D341Med (cell line): Measurements from ENCODE around the gene SELENOO.

Experiments
- DNase-seq: peaks from one replicate; pipeline ENCODE4 v3.0.0; 2012; ENCODE audit warnings: low spot score

SELENOO gene

DNA sequence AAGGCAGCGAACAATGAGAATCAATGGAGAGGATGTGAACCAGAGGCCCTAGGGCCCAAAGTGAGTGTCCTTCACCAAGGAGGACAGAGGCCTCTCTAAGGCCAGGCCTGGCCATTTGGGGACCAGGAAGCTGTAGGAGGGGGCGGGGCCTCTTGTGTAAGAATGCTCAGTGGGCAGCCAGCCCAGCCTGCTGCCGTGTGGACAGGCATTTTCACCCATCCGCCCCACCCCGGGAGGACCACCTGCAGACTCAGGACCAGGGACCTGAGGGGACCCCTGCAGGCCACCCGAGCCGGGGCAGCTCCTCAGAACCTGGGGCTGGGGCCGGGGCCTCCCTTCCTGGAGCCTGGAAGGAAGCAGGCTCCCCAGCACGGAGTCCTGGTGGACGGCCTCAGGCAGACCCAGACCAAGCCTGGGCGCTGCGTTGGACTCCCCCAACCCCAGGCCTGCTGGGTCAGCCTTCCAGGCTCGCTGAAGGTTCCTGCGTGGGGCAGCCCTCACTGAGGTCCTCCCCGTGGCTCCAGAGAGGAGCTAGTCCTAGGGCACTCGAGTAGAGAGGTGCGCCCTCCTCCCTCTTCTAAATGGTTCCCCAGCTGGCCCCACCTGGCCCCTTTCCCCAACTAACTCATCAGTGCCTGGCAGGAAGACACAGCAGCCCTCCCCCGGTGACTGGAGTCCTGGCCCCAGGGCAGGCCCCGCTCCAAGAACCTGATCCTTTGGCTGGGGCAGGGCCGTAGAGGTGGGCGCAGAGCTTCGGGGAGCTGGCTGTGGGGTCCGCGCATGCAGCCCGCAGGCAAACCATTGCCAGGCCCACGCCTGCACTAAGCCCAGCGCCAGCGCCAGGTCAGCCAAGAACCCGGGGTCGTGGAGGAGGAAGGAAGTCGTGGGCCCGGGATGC lies 16.6 kb upstream of the SELENOO start:
- no peak for DNase-seq

DNA sequence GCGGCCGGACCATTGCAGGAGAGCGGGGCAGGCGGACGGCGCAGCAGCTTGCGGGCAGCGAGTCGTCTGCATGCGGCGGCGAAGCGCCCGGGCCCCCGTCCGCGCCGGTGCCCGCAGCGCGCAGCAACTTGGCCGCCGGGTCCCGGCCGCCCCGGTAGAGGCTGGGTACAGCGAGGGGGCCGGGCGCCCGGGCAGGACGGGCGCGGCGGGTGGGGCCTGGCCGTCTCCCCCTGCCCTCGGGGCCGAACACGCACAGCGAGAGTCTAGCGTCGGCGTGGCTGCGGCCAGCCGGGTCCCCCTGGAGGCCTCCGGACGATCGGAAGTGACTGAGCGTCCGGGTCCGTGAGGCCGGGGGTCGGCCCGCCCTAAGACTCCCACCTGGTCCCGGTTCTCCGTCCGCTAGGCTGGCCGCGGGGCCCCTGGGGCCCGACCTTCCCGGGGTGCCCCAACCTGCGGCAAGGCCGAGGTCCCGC lies 15.9 kb upstream of the SELENOO start:
- no peak for DNase-seq

- peak; percentile 99 for DNase-seq
Observed at GRCh38 chr22:50185375-50186087, 15.3 kb upstream of the SELENOO start, which contains the start of gene TRABD. Gene TRABD (plus strand): TSS chr22:50185913. CDS start chr22:50193061, 7,148 bp downstream.

DNA sequence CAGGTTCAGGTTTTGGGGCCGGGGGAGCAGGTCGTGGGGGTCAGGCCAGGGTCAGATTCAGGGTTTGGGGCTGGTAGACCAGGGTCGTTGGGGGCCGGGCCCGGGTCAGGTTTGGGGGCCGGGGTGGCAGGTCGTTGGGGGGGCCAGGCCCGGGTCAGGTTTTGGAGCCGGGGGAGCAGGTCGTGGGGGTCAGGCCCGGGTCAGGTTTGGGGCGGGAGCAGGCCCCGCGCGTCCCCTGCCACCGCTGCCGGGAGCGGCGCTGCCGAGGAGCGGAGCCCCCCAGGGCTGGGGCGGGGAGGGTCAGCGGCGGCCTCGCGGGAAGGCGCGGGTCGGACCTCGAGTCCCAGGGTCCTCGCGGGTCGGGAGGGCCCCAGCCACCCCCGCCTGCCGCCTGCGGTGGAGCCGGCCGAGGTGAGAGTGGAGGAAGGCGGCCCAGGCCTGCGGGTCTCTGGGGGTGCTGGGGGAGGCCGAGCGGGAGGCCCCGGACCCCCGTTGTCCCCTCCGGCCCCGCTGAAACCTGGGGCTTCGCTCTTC lies 14.6 kb upstream of the SELENOO start:
- no peak for DNase-seq

DNA sequence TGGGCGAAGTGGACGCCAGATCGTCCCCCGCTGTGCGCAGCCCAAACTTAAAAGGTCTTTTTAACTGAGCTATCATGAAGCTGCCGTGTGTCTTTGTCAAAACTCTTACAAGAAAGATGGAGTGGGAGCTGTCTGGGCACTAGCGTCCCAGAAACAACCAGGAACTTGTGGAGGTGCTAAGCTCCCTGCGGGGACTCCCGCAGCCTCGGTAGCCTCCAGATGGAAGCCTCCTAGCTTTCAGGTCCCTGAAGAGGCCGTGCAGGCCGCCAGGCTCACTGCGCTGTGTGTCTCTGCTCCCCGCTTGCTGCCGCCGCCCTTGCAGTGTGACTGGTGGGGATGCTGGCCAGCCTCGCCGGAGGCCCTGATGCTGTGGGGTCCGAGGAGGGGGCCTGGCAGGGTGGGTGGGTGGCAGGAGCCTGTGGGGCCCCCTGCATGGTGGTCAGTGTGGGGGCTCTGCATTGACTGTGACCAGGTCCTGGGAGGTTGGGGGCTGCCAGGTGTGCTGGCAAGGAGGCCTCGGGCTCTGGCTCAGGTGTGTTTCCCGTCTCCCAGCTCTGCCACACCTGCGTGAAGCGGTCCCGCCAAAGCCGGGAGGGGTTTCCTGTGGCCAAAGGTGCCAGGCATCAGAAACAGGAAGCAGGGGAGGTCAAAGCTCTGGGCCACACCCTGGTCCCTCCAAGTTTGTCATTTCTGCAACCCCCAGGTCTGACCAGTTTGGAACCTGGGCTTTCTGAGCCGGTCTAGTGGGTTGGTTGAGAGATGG lies 13.9 kb upstream of the SELENOO start:
- no peak for DNase-seq

- DNase-seq: no peak
Observed at GRCh38 chr22:50188356-50188755, 12.5 kb upstream of the SELENOO start.

DNA sequence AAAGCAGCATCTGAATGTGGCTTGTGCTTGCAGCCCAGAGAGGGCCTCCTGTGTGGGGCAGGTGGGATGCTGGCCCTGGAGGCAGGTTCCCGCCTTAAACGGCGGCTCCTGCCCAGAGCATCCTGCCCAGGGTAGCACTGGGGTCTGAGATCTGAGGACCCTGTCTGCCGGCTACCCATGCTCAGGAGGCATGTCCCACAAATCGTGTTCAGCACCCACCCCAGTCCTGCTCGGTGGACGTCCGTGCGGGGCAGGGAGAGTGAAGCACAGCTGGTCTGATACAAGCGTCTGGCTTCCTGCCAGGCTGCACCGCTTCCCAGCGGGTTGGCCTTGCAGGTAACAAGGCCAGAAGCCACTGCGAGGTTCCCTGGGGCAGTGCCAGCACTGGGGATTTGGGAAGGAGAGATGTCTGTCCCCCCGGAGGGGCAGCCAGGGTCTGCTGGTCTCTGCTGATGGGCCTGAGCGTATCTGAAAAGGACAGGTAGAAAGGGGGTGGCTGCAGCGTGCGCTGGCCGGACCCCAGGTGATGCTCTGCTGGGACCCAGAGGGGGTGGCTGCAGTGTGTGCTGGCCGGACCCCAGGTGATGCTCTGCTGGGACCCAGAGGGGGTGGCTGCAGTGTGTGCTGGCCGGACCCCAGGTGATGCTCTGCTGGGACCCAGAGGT lies 11.5 kb upstream of the SELENOO start:
- DNase-seq: no peak

DNA sequence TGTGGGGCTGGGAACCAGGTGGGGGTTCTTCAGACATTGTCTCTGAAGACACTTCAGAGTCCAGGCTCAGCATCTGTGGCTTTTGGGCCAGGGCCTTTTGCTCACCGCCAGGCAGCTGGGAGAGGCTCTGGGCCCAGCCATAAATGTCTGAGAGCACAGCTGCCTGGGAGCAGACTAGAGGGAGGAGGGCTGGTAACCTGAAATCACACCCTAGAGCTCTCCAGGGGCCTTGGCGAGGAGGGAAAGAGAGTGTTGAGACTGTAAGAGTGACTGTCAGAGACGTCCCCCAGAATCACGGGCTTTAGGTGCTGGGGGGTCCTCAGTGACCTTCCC lies 11.0 kb upstream of the SELENOO start:
- DNase-seq: no peak

DNA sequence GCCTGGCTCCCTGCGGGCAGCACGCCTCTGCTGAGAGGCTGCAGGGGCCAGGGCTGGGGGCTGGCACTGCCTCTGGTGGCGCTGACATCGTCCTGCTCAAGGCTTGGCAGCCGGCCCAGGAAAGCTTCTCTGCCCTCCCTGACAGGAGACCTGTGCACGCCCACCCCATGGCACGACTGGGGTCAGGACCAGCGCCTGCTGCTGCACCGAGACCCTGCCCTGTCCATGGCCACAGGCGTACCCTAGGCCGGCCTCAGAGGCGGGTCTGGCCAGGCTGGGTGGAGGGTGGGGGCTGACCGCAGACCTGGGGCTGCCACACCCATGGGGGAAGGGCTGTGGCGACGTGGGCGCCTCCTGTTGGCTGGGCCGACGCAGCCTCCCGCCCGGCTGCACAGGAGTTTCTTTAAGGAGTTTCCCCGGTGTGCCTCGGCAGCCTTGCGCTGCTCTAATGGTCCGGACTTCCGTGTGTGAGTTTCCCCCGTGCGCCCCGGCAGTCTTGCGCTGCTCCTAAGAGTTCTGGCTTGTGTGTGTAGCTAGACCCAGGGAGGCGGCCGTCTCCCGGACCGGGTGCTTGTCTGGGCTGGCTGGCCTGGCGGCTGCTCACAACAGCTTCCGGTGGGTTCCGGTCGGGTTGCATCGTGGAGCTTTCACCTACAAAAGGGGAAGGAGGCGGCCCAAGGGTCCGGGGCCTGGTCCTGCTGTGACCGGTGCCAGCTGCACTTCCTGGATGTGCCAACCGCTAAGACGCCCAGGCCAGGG lies 10.4 kb upstream of the SELENOO start:
- DNase-seq: peak; percentile 78

- DNase-seq: no peak
Observed at GRCh38 chr22:50190941-50191741, 9.7 kb upstream of the SELENOO start.

DNA sequence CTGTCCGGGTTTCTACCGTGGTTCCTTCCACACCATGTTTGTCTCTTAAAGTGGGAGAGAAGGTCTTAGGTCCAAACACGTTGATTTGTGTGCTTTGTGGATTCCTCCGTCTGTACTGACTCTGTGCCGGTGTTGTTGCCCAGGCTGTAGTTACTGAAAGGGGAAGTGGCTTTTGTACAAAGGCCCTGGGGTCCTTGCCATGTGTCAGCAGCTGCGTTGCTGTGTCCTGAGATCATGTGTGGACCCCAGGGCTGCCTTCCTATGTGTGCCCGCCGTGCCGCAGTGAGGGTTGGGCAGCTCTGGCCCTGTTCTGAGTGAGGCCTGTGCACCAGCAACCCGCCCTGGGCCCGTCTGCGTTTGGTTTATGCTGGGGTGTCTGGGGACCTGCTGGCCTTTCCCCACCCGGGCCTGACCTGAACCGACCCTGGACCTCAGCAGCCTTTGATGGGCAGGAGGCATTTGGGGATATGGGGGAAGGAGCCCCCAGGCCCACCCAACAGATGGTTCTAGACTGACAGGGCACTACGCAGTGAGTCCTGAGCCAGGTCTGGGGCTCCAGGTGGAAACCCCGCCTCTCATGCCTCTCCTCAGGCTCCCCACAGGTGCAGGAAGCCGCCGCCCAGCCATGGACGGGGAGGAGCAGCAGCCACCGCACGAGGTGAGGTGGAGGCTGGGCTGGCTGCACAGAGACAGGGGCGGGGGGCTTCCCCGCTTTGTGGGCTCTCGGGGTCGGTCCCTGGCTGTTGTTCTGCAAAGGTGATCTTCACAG lies 8.2 kb upstream of the SELENOO start:
- DNase-seq: no peak

DNA sequence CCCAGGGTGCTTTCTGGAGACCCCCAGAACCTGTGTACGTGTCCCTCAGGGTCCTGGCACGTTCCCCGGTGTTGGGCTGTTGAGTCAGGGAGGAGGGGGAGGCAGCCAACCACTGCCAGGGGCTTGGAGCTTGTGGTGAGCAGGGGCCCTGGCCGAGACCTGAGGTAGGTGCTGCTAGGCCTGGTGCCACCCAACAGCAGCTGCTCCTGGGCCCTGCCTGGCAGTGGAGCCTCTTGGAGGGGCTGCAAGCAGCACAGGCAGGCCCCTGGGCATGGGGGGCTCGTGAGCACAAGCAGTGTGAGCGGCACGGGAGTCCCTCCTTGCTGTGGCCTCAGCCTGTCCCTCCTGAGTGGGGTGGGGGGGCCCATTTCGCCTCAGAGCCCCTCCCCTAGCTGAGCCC lies 7.2 kb upstream of the SELENOO start:
- no peak for DNase-seq

- DNase-seq: no peak
Observed at GRCh38 chr22:50194037-50194805, 6.6 kb upstream of the SELENOO start.

- DNase-seq: no peak
Observed at GRCh38 chr22:50196256-50196655, 4.6 kb upstream of the SELENOO start.

GRCh38 chr22:50197000-50197800 lies 3.6 kb upstream of the SELENOO start:
- DNase-seq: no peak

GRCh38 chr22:50197856-50198623 lies 2.8 kb upstream of the SELENOO start:
- DNase-seq: no peak

- DNase-seq: no peak
Observed at GRCh38 chr22:50198624-50199017, 2.2 kb upstream of the SELENOO start.
